GM21360 (cell line): ENCODE data around the gene ACTG1.

Experiments used
- ATAC-seq: cut with Tn5 transposase; IDR thresholded peaks from one replicate; pipeline ENCODE4 v1.9.1; 2021; ENCODE audit warnings: mild to moderate bottlenecking, moderate library complexity; ENCODE audit not compliant: unreplicated experiment

ACTG1 gene

DNA sequence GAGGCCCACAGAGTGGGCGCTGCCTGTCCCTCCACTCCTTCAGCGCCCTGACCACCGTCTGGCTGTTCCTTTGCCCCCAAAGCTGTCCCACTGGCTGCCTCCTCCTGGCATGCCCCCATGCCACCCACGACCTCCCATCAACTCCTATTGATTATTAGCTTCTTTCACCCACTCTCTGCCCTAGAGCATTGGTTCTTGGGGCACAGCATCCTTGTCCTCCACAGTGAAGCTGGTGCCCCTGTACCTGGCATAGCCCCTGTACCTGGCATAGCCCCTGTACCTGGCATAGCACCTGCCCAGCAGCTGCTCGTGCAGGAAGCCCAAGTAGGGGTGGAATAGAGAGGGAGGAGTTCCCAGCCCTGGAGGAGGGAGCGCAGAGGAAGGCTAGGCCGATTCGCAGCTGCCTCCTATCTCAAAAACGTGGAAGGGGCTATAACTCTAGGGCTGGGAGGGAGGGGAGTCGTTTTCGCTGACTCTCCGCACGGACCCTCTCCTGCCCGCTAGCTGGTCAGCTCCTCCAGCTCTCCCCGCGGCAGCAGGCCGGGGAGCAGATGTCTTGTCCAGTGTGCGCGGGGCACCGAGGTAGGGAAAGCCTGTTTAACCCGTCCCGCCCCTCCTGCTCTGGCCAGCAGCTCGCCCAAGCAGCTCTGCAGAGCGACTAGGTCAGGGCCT is 5.7 kb upstream of the ACTG1 start:
- no peak for ATAC-seq

DNA sequence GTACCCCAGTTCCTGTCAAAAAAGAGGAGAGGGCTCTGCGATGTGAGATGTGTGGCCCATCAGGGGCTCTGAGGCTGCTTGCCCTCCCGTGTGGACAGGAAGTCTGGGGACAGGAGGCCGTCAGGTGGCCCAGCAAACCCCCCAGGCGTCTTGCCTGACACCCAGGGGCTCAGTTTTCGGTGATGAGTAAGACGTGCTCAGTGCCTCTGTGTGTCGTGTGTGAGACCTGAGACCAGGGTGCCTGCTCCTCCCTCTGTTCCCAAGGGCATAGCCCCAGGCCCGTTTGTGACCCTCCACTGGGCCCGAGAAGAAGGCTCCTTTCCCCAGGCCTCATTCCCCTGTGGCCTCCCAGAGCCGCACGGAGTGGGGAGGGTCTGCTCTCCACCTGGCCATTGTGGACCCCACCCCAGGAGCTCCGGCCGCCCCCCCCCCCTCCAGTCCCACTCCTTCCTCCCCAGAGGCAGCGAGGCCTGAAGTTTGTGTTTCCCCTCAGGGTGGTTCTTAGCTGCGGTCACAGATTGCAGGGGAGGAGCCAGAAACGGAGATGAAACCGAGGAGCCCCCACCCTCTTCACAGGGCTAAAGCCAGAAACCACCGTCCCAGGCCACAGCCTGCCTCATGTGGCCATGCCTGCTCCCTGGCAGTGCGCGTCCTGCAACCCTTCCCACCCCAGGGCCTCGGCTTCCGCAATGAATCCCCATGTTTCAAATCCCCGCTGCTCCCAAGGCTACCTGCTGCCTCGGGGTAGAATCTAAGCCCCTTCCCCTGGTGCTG is 4.9 kb upstream of the ACTG1 start:
- no peak for ATAC-seq

- no peak for ATAC-seq
Measured at GRCh38 chr17:81517009-81517338, 4.4 kb upstream of the ACTG1 start.

DNA sequence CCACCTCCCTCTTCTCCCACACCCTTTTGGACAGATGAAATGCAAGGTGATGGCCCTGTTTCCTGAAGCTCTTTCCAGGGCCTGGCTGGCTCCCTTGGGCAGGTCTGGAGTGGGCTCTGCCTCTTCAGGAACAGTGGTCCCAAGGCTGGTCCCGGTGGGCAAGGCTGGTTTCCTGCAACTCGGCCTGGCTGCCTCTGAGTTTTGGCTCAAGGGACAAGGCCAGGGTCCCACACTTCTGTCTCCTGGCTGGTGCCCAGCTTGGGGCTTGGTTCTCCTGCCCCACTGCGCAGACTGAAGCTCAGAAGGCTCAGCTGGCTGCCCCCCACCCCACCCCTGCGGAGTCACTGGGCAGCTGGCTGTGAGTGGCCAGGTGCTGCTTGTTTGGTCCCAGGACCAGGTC is 3.8 kb upstream of the ACTG1 start:
- ATAC-seq, result no peak

- ATAC-seq, result no peak
Measured at GRCh38 chr17:81515530-81516041, 3.0 kb upstream of the ACTG1 start.

DNA sequence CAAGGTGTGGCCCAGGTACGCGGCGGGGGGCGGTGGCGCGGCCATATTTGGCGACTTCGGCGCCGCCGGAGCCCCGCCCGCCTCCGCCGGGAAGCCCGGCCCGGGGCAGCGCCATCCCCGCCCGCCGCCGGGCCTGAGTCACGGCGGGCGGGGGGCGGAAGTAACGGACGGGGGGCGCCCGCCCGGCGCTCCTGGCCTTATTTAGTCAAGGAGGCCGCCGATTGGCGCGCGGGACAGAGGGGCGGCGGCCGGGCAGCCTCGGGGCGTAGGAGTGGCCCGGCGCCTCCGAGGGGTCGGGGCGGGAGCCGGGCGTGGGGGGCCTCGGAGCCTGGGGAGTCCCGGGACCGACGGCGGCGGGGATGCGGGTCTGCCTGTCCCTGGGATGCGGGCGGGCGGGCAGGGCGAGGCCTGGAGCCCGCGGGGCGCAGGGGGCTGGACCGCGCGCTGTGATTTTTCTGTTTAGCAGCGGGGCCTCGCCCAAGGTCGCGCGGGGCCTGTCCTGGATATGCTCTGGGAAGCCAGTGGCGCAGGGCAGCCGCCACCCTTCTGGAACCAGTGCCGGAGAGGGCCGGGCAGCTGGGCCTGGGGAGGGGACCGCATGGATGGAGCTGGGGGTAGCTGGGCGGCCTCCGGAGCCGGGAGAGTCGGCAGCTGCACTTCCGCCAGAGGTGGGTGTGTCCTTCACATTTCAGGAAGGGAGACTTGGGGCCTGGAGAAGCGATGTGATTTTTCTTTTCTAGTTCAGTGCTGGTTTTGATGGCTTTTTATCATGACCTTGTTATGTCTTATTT is 2.3 kb upstream of the ACTG1 start:
- ATAC-seq, result no peak

GRCh38 chr17:81514489-81514738 is 1.8 kb upstream of the ACTG1 start:
- ATAC-seq, result no peak

DNA sequence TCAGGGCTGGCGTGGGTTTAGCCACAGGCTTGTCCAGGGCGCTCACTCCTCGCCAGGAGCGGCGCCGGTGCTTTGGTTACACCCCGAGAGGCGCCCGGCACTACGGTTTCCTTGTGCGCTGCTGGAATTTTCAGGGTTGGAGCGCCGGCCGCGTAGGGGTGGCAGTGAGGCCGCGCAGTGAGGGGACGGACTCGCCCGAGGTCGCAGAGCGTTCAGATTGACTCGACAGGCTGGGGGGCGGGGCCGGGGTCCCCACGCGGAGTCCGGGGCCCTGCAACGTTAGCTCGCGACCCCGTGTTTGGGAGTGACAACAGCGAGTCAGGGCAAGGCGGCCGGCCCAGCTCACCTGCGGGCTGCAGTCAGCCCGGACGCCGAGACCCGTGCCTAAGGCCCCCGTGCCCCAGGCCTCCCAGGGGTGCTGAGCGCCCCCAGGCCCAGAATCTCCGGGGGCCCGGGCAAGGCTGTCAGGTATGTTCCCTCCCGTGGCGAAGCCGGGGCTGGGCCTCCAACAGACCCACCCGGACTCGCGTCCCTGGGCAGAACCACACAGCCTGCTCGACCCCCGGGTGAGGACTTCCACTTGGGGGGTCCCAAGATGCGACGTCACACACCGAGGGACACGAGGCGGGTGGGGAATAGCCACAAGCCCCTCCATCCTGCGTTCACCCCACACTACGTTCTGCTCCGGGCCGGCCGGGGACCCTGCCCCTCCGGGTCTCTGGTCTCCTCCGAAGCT is 1.3 kb upstream of the ACTG1 start:
- no peak for ATAC-seq

DNA sequence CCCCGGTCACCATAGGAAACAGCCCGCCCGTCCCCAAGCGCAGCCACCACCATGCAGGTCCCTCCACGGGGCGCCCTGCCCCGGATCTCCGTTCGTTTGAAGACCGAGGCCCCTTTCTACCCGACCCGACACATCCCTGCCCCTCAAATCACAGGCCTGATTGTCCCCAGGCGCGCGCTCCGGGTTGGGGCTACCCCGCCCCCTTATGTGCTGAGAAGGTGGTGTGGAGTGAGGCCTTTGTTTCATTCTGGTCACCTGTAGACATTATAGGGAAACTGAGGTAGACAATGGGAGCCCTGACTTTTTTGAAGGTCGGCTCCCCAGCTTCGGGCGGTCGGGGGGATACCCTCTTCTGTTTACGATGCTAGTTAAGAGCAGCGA is 763 bp upstream of the ACTG1 start:
- no peak for ATAC-seq

DNA sequence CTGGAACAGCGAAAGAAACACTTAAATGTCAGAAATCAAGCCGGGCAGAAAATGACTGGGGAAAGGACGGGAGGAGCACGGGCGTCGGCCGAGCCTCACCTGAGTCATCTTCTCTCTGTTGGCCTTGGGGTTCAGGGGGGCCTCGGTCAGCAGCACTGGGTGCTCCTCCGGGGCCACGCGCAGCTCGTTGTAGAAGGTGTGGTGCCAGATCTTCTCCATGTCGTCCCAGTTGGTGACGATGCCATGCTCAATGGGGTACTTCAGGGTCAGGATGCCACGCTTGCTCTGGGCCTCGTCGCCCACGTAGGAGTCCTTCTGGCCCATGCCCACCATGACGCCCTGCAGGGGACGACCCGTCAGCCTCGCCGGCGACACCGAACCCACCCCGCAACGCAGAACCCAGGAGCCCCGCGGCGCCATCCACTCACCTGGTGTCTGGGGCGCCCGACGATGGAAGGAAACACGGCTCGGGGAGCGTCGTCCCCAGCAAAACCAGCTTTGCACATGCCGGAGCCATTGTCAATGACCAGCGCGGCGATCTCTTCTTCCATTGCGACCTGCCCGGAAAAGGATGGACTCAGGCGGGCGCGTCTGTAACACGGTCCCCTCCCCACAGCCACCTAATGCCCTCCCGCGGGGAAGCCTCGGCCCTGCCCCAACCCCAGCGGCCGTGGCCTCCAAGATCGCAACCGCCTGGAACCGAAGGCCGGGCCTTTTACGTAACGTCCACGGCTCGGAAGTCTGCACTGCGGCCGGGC is 616 bp downstream of the ACTG1 start:
- ATAC-seq, result peak; percentile 3

- ATAC-seq, result no peak
Measured at GRCh38 chr17:81511554-81511803, 1.1 kb downstream of the ACTG1 start.

GRCh38 chr17:81510785-81511553 is 1.6 kb downstream of the ACTG1 start:
- ATAC-seq, result no peak

DNA sequence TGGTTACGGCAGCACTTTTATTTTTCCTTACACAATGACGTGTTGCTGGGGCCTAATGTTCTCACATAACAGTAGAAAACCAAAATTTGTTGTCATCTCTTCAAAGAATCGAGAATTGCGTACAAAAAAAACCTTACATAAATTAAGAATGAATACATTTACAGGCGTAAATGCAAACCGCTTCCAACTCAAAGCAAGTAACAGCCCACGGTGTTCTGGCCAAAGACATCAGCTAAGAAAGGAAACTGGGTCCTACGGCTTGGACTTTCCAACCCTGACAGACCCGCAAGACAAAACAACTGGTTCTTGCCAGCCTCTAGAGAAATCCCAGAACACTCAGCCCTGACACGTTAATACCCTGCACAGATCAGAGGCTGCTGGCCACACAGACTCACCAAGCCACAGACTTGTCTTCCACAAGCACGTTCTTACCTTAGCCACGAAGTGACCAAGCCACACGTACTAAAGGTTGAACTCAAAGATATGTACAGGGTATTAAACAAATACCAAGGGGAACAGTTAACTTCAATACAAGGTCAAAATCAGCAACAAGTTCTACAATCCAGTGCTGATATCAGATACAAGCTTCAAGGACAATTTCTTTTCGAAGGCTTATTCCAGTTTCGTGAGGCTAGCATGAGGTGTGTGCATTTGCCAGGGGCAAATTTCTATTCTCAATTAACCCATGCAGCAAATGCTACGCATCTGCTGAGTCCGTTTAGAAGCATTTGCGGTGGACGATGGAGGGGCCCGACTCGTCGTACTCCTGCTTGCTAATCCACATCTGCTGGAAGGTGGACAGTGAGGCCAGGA is 2.4 kb downstream of the ACTG1 start:
- no peak for ATAC-seq

GRCh38 chr17:81509207-81509971 is 3.2 kb downstream of the ACTG1 start:
- ATAC-seq, result no peak

GRCh38 chr17:81508639-81509206 is 3.9 kb downstream of the ACTG1 start:
- no peak for ATAC-seq

DNA sequence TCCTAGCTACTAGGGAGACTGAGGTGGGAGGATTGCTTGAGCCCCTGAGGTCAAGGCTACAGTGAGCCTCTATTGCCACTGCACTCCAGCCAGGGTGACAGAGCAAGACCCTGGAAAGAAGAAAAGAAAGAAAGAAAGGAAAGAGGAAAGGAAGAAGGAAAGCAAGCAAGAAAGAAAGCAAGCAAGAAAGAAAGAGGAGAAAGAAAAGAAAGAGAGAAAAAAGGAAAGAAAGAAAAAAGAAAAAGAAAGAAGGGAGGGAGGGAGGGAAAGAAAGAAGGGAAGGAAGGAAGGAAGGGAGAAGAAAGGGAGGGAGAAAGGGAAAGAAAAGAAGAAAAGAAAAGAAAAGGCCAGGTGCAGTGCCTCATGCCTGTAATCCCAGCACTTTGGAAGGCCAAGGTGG is 9.0 kb downstream of the ACTG1 start:
- ATAC-seq, result no peak

GRCh38 chr17:81502471-81503017 is 10.1 kb downstream of the ACTG1 start:
- no peak for ATAC-seq

DNA sequence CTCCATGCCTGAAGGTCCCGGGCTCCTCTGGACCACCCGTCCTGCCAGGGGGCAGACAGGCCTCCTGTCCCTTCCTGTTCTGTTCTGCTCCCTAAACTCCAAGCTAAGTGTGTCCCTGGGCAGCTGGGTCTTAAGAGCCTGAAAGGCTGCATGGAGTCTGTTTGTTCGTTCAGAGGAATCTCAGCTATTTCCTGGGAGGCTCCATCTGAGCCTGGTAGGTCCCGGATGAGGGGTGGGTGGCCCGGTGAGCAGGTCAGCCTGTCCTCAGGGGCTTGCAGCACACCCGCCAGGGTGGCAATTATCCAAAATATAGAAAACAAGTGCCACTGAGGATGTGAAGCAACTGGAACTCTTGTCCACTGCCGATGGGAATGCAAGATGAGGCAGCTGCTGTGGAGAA is 12.6 kb downstream of the ACTG1 start:
- ATAC-seq, result no peak
